NCI-H2227 (cell line): ENCODE data around the gene VWF.
A peak's percentile ranks its signal among the peaks of the same experiment; 100 is the strongest.
"Not testable (repeated sequence)": the region's sequence is repeated elsewhere in the genome, so short reads cannot be mapped to it uniquely, and the experiment has no call there.

Experiments used
- DNase-seq: peaks from one replicate; lab custom pipeline; 2025; ENCODE audit not compliant: unreplicated experiment; lab: John Stamatoyannopoulos, UW

VWF gene

GRCh38 chr12:6106218-6106617 is 18.3 kb downstream of the VWF start:
- no peak for DNase-seq

- no peak for DNase-seq
Observed at GRCh38 chr12:6104842-6105241, 19.6 kb downstream of the VWF start.

DNA sequence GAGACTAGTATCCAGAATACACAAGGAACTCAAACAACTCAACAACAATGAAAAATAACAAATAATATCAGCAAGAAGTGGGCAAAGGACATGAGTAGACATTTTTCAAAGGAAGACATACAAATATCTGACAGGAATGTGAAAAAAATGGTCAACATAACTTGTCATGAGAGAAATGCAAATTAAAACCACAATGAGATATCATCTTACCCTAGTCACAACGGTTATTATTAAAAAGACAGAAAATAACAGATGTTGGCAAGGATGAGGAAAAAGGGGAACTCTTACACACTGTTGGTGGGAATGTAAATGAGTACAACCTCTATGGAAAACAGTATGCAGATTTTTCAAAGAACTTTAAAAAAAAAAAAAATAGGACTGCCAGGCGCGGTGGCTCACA is 20.4 kb downstream of the VWF start:
- DNase-seq, result no peak

DNA sequence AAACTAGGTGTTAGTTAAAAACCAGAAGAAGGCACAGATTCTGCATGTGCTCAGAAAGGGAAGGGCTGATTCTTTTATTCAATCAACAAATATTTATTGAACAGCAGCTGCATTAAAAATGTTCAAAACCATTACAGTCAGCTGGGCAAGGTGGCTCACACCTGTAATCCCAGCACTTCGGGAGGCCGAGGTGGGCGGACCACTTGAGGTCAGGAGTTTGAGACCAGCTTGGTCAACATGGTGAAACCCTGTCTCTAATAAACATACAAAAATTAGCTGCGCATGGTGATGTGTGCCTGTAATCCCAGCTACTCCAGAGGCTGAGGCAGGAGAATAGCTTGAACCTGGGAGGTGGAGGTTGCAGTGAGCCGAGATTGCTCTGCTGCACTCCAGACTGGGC is 22.4 kb downstream of the VWF start:
- DNase-seq, result not testable (repeated sequence)

GRCh38 chr12:6099316-6099715 is 25.2 kb downstream of the VWF start:
- DNase-seq, result no peak

DNA sequence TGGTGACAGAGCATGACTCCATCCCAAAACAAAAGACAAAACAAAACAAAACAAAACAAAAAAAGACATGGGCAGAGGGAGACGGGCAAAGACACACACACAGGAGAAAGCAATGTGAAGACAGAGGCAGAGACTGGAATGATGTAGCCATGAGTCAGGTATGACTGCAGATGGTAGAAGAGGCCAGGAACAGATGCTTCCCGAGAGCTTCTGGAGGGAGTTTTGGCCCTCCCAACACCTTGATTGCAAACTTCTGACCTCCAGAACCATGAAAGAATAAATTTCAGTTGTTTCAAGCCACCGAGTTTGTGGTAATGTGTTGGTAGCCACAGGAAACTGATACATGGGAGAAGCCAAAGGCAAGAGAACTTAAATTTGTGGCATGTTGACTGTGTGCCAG is 27.1 kb downstream of the VWF start:
- DNase-seq, result no peak

DNA sequence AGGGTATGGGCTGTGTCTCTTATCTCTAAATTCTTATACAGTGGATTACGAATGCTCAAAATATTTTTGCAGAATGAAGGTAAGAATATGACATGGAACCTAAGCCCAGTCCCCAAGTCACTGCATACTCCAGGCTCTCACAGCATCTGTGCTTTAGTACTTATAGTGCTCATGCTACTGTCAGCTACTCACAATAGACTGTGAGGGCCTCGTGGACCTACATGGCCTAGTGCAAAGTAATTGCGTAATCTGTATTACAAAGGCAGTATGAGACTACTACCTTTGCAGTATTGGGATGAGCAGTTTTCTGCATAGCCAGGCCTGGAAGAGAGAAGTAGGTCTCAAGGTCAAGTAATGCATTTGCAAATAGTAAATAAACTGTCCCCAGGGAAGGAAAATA is 27.9 kb downstream of the VWF start:
- DNase-seq, result no peak

GRCh38 chr12:6095269-6095668 is 29.2 kb downstream of the VWF start:
- no peak for DNase-seq

DNA sequence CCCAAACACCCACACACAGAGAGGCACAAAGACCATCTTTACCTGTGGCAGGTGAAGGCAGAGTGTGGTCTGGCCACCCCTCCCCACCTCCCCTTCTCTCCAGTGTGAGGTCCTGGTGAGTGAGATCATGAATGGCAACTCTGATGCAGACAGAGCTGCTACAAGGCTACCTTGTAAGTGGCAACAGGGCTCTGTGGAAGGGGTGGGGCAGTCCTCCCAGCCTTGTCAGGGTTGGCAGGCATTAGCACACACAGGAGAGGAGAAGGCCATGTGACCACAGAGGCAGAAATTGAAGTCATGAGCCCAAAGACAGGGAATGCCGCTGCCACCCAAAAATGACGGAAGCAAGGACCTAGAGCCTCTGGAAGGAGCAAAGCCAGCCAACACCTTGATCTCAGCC is 30.7 kb downstream of the VWF start:
- DNase-seq, result no peak

DNA sequence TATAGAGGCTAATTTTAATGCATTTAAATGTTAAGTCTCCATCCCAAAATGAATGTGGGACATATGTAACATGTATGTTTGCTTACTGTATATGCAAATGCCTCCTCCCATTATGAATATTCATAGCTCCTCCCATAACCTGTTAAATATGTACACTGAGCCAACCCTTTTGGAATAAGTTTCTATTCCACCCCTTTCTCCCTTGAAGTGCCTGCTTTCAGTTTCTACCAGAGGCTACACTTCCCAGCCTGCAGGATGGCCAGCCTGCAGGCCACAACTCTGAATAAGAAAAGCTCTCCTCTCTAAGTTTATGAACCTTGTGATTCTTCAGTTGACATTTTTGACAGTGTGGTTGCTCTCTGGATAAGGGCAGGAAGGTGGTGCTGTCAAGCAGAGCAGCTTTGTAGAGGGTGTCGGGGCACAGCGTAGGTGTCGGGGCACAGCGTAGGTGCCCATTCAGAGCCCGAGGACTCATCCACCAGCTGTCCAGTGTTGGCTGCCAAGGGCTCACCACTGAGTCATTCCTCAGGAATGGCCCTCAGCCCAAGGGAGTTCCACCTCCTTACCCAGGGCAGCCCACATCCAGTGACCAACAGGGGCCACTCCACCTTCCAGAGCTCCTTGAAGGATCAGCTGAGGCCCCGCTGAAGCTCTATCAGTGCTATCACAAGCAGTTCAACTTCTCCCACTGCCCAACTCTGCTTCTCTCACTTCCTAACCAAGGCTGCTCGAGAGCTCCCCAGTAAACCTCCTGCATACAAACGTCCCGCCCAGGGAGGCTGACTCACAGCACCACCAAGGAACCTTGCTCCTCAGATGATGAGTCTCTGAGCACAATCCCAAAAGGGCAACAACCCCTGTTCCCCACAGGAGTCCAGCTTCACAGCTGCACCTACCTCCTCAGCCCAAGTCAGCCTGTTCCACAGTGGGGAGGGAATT is 31.4 kb downstream of the VWF start:
- DNase-seq, result no peak

- DNase-seq, result no peak
Observed at GRCh38 chr12:6091786-6092566, 32.5 kb downstream of the VWF start.

GRCh38 chr12:6090803-6091202 is 33.7 kb downstream of the VWF start:
- DNase-seq, result no peak

DNA sequence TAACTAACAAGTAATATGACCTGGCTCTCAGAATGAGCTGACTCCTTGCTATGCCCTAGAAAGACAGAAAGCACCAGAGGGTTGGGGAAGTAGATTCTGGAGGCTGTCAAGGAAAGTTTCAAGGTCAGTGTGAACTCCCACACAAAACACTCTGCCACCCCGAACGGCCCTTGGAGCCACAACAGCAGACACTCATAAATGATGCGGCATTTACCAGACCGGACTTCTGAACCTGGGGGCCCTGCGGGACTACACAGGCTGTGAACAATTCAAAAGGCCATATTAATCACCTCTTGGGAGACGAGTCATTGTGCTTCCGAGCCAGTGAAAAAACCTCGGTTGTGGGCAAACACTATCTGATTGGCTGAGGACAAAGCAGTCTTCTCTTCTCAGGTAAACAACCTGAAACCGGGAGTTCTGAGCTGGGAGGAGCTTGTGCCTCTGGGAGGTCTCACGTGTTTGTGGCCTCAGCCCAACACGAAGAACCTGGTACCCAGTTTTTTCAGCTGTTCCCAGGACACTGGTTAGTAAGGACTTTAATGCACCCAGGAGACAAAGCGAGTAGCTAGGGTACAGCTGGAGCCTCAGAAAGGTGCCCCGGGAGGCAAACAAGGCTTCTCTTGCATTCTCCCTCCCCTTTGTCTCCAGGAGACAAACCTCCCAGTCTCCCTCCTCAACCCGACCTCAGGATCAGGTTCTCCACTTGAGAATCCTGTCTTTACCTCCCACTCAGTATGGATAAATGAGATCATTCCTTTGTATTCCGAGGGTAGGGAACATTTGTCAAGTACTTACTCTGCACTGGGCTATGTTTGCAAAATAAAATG is 35.3 kb downstream of the VWF start:
- DNase-seq, result peak; percentile 34

GRCh38 chr12:6086316-6086715 is 38.2 kb downstream of the VWF start:
- DNase-seq, result no peak

- no peak for DNase-seq
Observed at GRCh38 chr12:6085841-6086240, 38.6 kb downstream of the VWF start.

GRCh38 chr12:6084969-6085450 is 39.5 kb downstream of the VWF start:
- DNase-seq, result no peak

GRCh38 chr12:6084261-6084968 is 40.1 kb downstream of the VWF start:
- no peak for DNase-seq

- DNase-seq, result no peak
Observed at GRCh38 chr12:6083601-6084000, 40.9 kb downstream of the VWF start.

GRCh38 chr12:6082613-6083012 is 41.9 kb downstream of the VWF start:
- no peak for DNase-seq
